Dendritic cell treated with granulocyte-macrophage colony-stimulating factor and Interleukin-4, amounts not matched to agents 40 ng/mL and 50 ng/mL, for 4 days (primary cell): ENCODE data around the gene PLA2G4B.

ENCODE experiments used
- H3K27ac Mint-ChIP-seq: one replicate; pipeline ENCODE4 v1.8.0; 2022; ENCODE audit warnings: mild to moderate bottlenecking, mixed read lengths
- H3K27me3 Mint-ChIP-seq: one replicate; pipeline ENCODE4 v1.8.0; 2022; ENCODE audit warnings: mild to moderate bottlenecking, mixed read lengths
- H3K36me3 Mint-ChIP-seq: one replicate; pipeline ENCODE4 v1.8.0; 2022; ENCODE audit warnings: low read depth, mixed read lengths
- H3K4me1 Mint-ChIP-seq: one replicate; pipeline ENCODE4 v1.8.0; 2022; ENCODE audit warnings: low read depth, mixed read lengths
- H3K4me3 Mint-ChIP-seq: one replicate; pipeline ENCODE4 v1.8.0; 2022; ENCODE audit warnings: mild to moderate bottlenecking, moderate library complexity, mixed read lengths
- H3K9me3 Mint-ChIP-seq: one replicate; pipeline ENCODE4 v1.8.0; 2022; ENCODE audit warnings: mixed read lengths
- intact Hi-C: fragments of 100-400 bp; cut with micrococcal nuclease; formaldehyde crosslinking; loops from one replicate; pipeline ENCODE4 v1.15.0; 2022

Gene PLA2G4B

DNA sequence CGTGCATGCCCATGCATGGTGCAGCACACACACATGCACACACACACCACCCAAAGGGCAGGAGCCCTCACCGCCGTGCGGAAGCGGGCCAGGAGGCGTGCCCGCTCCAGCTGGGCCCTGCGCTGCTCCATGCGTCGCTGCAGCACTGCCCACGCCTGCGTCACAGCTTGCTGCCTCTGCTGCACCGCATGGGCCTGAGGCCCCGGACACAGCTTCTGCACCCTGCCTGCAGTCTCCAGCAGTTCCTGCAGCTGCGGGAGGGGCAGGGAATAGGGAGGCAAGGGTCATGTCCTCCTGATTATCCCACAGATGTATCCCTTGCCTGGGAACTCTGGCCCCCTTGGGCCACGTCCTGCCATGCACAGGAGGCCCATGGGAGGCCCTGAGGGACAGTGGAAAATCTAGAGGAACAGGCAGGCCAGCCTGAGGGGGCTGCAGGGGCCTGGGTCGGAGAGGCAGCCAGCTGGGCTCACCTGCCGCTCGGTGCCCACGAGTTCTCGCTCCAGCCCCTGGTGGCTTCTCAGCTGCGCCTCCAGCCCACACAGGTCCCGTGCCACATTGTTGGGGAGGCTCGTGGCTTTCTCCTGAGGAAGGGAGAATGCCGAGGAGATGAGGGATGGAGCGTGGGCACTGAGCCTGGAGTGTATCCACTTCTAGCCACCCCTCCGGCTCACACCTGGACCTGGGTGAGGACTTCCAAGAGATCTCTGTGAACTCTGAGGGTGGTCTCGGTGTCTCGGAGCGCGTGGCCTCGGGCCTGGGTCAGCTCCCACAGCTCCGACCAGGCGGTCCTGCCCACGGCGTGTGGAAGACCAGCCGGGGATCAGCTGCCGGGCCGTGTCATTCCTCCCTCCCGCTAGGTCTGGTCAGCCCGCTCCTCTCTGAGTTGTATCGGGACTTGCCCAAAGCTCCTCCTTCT, 31.4 kb downstream of the PLA2G4B start:
- no peaks in the 10 kb centered on the region for H3K36me3 Mint-ChIP-seq
- peaks cover 5% of the 10 kb centered on the region for H3K27me3 Mint-ChIP-seq
- H3K4me3 Mint-ChIP-seq, result no peak overlapping the region
- no peaks in the 10 kb centered on the region for H3K9me3 Mint-ChIP-seq
- H3K4me1 Mint-ChIP-seq, result no peaks in the 10 kb centered on the region
- intact Hi-C loops, result no loop called here
- no peak overlapping the region for H3K27ac Mint-ChIP-seq

GRCh38 chr15:41870689-41871081, 32.0 kb downstream of the PLA2G4B start:
- Mint-ChIP-seq H3K36me3 (no peaks in the 10 kb centered on the region), H3K27me3 (peaks cover 5% of the 10 kb centered on the region), H3K9me3 (no peaks in the 10 kb centered on the region), H3K27ac (no peak overlapping the region), H3K4me3 (no peak overlapping the region), H3K4me1 (no peaks in the 10 kb centered on the region)
- intact Hi-C loops, result no loop called here

- H3K9me3 Mint-ChIP-seq, result no peaks in the 10 kb centered on the region
- H3K4me1 Mint-ChIP-seq, result no peaks in the 10 kb centered on the region
- intact Hi-C loops, result no loop called here
- no peaks in the 10 kb centered on the region for H3K36me3 Mint-ChIP-seq
- H3K27me3 Mint-ChIP-seq, result peaks cover 5% of the 10 kb centered on the region
- H3K4me3 Mint-ChIP-seq, result no peak overlapping the region
- no peak overlapping the region for H3K27ac Mint-ChIP-seq
Measured at GRCh38 chr15:41871175-41871905, 32.7 kb downstream of the PLA2G4B start.

GRCh38 chr15:41872166-41872747, 33.6 kb downstream of the PLA2G4B start:
- Mint-ChIP-seq H3K27ac (no peak overlapping the region), H3K4me3 (no peak overlapping the region), H3K36me3 (no peaks in the 10 kb centered on the region), H3K27me3 (peaks cover 5% of the 10 kb centered on the region), H3K9me3 (no peaks in the 10 kb centered on the region), H3K4me1 (no peaks in the 10 kb centered on the region)
- intact Hi-C loops, result no loop called here

DNA sequence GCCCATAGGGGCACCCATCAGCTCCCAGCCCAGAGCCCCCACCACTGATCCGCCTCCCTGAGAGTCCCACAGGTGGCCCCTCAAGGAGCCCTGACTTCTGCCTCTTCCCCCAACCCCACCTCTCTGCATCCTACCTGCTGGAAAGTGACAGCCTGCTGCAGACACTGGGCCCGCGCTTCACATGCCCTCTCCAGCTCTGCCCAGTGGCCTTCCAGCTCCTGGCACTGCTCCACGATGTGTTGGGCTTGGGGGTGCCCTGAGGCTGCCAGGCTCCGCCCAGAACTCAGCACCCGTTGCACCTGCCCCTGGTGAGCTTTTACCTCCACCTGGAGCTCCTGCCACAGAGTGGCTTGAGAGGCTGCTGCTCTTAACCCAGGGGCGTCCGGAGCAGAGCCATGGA, 35.1 kb downstream of the PLA2G4B start:
- Mint-ChIP-seq H3K27ac (no peak overlapping the region), H3K27me3 (peaks cover 5% of the 10 kb centered on the region), H3K4me3 (no peak overlapping the region), H3K4me1 (no peaks in the 10 kb centered on the region), H3K36me3 (no peaks in the 10 kb centered on the region), H3K9me3 (no peaks in the 10 kb centered on the region)
- intact Hi-C loops, result no loop called here

DNA sequence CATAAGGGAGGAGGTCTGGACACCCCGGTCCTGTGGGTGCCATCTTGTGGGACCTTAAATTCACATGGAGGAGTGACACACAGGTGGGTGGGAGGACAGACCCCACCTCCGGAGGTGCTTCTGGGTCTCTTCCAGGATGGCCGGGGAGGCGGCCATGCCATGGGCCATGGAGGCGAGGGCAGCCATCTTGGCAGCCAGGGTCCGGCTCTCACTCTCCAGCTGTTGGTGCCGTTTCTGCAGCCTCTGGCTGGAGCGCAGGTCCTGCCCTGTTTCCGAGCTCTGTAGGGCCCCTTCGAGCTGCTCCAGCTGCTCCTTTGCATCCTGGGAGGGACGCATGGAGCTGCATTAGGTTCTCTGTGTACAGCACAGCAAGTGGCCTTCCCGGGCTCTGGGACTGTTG, 36.1 kb downstream of the PLA2G4B start:
- intact Hi-C loops, result no loop called here
- Mint-ChIP-seq H3K4me3 (no peak overlapping the region), H3K36me3 (peaks cover 8% of the 10 kb centered on the region), H3K4me1 (no peaks in the 10 kb centered on the region), H3K27ac (no peak overlapping the region), H3K27me3 (peaks cover 12% of the 10 kb centered on the region), H3K9me3 (no peaks in the 10 kb centered on the region)

DNA sequence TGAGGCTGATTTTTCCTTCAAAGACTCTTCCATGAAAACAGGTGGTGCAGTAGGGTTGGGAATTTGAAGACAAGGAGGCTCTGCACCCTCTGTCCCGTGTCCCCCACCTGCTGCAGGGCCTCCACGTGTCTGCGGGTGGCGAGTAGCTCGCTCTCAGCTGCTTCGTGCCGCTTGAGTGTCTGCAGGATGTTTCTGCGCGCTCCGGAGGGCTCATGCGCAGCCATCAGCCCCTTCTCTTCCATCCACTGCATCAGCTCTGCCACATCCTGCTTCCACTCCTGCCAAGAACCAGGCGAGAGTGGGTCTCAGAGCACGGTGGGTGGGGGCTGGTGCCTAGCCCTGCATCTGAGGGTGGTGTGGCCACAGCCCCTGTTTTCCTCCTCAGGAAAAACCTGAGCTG, 37.4 kb downstream of the PLA2G4B start:
- Mint-ChIP-seq H3K27me3 (peaks cover 23% of the 10 kb centered on the region), H3K9me3 (no peaks in the 10 kb centered on the region), H3K4me1 (no peaks in the 10 kb centered on the region), H3K27ac (no peak overlapping the region), H3K36me3 (peaks cover 16% of the 10 kb centered on the region), H3K4me3 (no peak overlapping the region)
- intact Hi-C loops, result no loop called here

DNA sequence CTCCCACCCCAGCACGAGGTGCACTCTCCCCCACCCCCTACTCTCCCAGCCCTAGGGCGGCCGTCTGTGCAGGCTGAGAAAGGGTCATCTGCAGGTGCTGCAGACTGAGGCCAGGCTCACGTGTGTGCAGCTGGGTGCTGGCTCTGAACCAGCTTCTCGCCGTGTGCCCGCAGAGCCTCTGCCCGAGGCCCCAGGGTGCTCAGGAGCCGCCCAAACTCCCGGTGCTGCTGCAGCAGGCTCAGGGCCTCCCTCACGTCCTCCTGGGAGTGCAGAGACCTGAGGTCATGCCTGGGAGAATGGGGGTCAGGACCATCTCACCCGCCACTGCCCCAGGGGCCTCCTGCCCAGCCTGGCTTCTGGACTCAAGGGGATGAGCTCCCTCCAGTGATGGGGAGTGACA, 38.0 kb downstream of the PLA2G4B start:
- H3K27me3 Mint-ChIP-seq, result peaks cover 30% of the 10 kb centered on the region

GRCh38 chr15:41877631-41878354, 39.1 kb downstream of the PLA2G4B start:
- Mint-ChIP-seq H3K36me3 (peaks cover 22% of the 10 kb centered on the region), H3K4me1 (peaks cover 13% of the 10 kb centered on the region), H3K4me3 (no peak overlapping the region), H3K27me3 (peaks cover 36% of the 10 kb centered on the region), H3K9me3 (no peaks in the 10 kb centered on the region), H3K27ac (no peak overlapping the region)
- intact Hi-C loops, result no loop called here

More for the DNA sequence above, 38.0 kb downstream of the PLA2G4B start:
- peaks cover 6% of the 10 kb centered on the region for H3K4me1 Mint-ChIP-seq
- H3K9me3 Mint-ChIP-seq, result no peaks in the 10 kb centered on the region
- intact Hi-C loops, result no loop called here
- H3K36me3 Mint-ChIP-seq, result peaks cover 22% of the 10 kb centered on the region
- H3K4me3 Mint-ChIP-seq, result no peak overlapping the region
- no peak overlapping the region for H3K27ac Mint-ChIP-seq

DNA sequence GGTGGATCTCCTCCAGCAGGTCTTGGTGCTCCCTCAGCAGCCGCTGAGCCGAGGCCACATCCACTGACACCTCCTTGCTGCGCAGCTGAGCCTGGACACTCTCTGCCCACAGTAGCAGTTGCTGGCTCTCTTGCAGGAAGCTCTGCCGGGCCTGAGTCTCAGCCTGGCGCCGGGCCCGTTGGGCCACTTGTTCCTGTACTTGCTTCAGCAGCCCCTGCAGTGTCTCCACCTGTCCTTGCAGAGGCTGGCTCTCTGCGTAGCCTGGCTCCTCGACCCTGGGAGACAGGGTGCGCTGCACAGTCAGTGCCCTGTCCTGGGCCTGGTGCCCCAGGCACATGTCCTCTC, 39.7 kb downstream of the PLA2G4B start:
- peaks cover 17% of the 10 kb centered on the region for H3K4me1 Mint-ChIP-seq
- intact Hi-C loops, result no loop called here
- H3K9me3 Mint-ChIP-seq, result no peaks in the 10 kb centered on the region
- no peak overlapping the region for H3K4me3 Mint-ChIP-seq
- no peak overlapping the region for H3K27ac Mint-ChIP-seq
- H3K27me3 Mint-ChIP-seq, result peaks cover 38% of the 10 kb centered on the region
- peaks cover 22% of the 10 kb centered on the region for H3K36me3 Mint-ChIP-seq

GRCh38 chr15:41879321-41879845, 40.7 kb downstream of the PLA2G4B start:
- peaks cover 20% of the 10 kb centered on the region for H3K4me1 Mint-ChIP-seq
- H3K9me3 Mint-ChIP-seq, result no peaks in the 10 kb centered on the region
- peaks cover 36% of the 10 kb centered on the region for H3K27me3 Mint-ChIP-seq
- no peak overlapping the region for H3K4me3 Mint-ChIP-seq
- intact Hi-C loops, result no loop called here
- H3K36me3 Mint-ChIP-seq, result peaks cover 22% of the 10 kb centered on the region
- H3K27ac Mint-ChIP-seq, result no peak overlapping the region

DNA sequence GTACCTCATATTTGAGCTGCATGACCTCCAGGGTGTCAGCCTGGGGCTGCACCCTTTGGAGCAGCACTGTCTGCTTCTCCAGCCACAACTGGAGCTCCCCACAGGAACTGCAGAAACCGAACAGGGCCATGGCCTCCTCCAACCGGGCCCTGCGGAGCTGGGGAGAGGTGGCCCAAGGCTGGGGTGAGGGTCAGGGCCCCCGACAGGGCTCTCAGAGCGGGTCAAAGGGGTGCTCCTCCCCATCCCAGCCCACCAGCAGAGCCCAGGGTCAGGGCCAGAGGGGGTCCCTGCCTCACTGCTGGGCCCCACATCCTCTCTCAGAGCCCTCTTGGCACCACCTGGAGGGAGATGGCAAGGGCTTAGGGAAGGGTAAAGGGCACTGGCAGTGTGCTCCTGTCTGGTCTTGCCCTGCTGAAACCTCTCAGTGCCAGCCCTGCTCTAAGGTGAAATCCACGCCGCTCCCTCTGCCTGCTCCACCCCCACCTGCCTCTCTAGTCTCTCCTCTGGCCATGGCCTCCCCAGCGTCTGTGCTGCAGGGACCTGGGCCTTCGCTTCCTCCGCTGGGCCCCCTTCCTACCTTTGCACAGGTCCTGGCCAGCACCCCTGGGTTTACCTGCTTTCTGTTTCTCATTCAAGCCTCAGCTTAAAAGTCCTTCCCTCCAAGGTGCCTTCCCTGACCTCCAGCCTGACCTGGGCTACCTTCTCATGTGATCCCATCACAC, 41.7 kb downstream of the PLA2G4B start:
- no peak overlapping the region for H3K27ac Mint-ChIP-seq
- intact Hi-C loops, result no loop called here
- peaks cover 20% of the 10 kb centered on the region for H3K4me1 Mint-ChIP-seq
- H3K27me3 Mint-ChIP-seq, result peaks cover 36% of the 10 kb centered on the region
- H3K9me3 Mint-ChIP-seq, result no peaks in the 10 kb centered on the region
- no peak overlapping the region for H3K4me3 Mint-ChIP-seq
- peaks cover 23% of the 10 kb centered on the region for H3K36me3 Mint-ChIP-seq

DNA sequence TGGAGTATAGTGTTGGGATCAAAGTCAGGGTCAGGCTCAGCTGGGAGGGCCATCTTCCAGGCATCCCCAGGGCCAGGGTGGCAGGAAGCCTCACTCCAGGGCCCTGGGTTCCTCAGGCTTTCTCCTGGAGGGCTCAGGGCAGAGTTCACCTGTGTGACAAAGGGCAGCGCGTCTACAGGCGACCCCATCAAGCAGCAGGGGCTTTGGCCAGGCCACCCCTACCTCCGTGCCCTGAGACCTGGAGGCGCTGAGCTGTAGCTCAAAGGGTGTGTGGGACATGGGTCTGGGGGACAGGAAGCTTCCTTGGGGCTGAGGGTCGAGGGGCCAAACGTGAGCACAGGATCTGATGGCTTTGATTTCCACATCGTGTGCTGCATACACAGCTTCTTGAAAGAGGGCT, 42.4 kb downstream of the PLA2G4B start:
- peaks cover 36% of the 10 kb centered on the region for H3K27me3 Mint-ChIP-seq

More for the DNA sequence above, 42.4 kb downstream of the PLA2G4B start:
- Mint-ChIP-seq H3K4me3 (no peak overlapping the region), H3K36me3 (peaks cover 31% of the 10 kb centered on the region), H3K4me1 (peaks cover 20% of the 10 kb centered on the region), H3K27ac (no peak overlapping the region), H3K9me3 (no peaks in the 10 kb centered on the region)
- intact Hi-C loops, result no loop called here
